NOMO-1 treated with dmso at 0.1 percent for 144 hours (cell line): ENCODE measurements around the gene ZC3H14.
A peak's percentile ranks its signal among the peaks of the same experiment; 100 is the strongest.
"Not testable (repeated sequence)": the region's sequence is repeated elsewhere in the genome, so short reads cannot be mapped to it uniquely, and the experiment has no call there.

ENCODE experiments used
- DNase-seq: peaks from one replicate; lab custom pipeline; 2025; ENCODE audit not compliant: unreplicated experiment; lab: John Stamatoyannopoulos, UW

The ZC3H14 gene

GRCh38 chr14:88562831-88563686, at the start of gene ZC3H14:
Gene ZC3H14, plus strand, starts transcription at chr14:88563037. Its CDS starts 97 bp downstream, at chr14:88563134.
- DNase-seq: peak; percentile 75

DNA sequence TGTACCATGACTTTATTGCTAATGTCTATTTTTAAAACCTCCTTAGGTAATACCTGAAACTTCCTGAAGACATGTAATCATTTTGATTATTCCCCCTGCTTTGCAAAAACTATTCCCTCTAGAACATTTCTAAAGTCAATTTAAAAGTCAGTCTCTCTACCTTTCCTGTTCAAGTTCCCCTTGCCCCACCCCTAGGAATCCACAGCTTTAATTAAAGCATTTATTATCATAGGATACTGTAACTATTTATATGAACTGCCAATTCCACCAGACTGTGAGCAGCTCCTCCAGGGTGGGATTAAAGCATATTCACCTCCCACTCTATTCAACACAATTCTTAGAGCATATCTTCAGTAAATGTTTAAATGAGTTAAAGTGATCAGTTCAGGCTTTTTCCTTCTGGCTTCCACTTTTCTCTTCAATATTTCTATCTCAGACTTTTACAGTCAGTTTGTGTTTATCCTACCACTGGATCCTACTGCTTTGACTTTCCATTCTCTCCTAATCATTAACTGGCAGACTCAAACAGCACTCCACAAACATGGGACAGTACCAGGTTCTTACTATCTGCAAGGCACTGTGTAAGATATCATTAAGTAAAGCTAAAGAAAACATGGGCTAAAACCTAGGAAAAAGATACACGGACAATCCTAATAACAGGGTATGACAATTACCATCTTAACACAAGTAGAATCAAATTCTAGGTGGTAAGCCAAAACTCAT, 47.2 kb upstream of the ZC3H14 start:
- no peak for DNase-seq

- no peak for DNase-seq
Measured at GRCh38 chr14:88516861-88517357, 45.9 kb upstream of the ZC3H14 start.

DNA sequence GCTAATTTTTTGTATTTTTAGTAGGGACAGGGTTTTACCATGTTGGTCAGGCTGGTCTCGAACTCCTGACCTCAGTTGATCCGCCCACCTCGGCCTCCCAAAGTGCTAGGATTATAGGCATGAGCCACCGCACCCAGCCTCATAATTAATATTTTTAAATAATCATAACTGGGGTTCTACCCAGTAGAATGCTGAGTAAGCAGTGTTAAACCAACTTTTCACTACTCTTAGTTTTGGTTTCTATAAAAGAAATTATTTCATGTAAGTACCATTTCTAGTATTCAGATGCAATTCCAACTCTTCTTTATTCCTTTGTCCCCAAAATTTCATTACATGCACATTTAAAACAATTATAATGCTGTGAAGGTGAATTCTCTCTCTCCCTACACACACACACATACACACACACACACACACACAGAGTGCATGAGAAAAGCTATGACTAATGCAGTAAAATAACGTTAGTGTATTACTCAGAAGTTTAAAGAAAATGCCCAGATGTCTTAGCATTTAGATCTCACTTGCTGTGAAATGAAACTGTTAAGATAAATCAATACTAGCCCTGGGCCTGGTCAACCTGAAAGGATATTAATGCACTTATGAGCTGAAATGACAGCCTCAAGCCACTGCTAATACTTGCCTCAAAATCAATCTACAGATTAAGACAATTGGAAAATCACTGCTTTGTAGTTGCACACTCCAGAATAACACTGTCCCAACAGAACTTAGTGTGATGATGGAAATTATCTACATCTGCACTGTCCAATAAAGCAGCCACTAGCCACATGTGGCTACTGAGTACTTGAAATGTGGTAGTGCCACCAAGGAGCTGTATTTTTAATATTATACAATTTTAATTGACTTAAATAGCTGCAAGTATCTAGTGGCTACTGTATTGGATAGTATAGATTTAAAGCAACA, 44.0 kb upstream of the ZC3H14 start:
- no peak for DNase-seq

GRCh38 chr14:88519907-88520306, 42.9 kb upstream of the ZC3H14 start:
- no peak for DNase-seq

GRCh38 chr14:88521818-88522217, 41.0 kb upstream of the ZC3H14 start:
- no peak for DNase-seq

GRCh38 chr14:88522393-88522792, 40.4 kb upstream of the ZC3H14 start:
- no peak for DNase-seq

GRCh38 chr14:88529889-88530288, 32.9 kb upstream of the ZC3H14 start:
- DNase-seq: not testable (repeated sequence)

DNA sequence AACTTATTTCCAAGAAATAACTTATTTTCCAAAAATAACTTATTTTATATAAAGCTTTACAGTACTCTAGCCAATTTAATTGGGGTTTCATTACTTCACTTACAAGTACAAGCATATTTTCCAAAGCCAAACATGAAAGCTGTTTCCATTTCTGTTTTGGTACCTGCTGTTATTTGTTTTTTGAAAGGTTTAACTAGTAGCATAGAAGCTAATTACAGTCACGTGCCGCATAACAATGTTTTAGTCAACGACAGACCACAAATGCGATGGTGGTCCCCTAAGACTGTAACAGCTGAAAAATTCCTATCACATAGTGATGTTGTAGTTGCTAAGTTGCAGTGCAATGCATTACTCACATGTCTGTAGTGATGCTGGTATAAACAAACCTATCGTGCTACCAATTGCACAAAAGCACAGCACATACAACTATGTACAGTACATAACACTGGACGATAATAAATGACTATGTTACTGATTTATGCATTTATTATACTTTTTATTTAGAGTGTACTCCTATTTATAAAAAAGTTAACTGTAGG, 29.7 kb upstream of the ZC3H14 start:
- DNase-seq: no peak

- DNase-seq: no peak
Measured at GRCh38 chr14:88535149-88535548, 27.7 kb upstream of the ZC3H14 start.

- no peak for DNase-seq
Measured at GRCh38 chr14:88535813-88536212, 27.0 kb upstream of the ZC3H14 start.

DNA sequence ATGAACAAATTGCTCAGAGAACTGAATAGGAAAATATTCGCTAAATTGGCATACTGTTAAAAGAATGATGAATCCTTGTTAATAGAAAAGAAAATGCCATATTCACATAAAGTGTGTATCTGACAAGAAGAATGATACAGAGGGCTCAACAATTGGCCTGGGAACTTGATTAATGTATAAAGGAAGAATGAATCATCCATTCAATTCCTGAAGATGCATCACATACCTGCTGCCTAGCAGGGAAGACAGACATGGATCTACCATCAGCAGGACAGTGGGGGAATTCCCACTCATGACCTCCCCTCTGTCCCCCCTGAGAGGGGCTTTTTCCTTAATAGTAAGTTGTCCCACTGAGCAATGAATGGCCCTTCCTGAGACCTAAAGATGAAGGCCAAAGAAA, 21.5 kb upstream of the ZC3H14 start:
- no peak for DNase-seq

DNA sequence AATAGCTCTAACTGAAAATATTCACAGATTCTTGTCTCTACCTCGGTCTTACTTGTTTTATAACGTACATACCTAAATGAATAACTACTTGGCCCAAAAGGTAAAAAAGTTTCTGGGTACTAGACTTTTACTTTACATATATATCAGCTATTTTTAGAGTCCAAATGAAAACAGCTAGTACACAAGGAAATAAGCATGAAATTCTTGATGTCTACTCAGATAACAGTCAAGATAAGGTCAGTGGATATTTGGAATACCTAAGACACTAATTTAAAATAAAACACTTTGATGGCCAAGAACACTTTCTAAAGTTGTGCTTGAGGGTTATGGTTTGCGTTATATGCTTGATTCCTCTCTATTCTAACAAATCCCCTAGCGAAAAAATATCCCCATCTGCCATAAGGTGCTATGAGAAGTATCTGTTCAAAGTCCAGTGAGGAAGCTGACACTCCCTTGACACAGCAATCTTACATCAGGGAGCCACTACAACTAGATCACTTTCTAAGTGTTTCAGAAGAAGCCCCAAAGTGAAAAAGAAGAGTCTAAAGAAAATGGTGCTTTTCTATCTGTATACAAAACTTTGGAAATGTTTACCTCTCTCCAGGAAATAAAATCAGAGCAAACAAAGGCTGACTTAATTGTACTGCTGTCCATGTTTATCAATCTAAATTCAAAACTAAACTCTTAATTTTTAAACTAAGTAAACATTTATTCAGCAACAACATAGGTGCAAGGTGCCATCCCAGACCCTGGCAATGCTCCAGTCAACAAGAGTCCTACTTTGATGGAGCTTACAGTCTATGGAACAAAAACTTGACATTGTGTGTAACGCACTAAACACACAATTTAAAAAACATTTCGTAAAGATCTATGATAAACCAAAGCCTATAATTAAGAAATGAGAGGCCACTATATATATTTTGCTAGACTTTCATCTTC, 19.7 kb upstream of the ZC3H14 start:
- DNase-seq: no peak

DNA sequence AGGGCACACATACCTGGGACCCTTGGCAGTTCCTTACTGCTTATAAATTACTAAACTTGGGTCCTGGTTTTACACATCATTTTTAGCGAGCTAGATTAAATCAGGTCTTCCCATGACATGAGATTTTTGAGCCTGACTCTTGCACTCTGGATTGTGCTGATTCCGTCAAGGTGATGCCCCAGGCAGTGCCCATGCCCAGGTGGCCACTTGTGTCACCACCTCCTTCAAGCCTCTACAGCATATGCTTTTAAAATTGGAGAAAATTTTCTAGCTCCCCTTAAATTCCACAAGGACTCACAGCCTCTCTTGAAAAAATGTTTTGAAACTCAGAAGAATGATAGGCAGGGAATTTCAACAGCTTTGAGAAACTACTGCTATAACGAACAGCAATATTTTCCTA, 17.6 kb upstream of the ZC3H14 start:
- no peak for DNase-seq

- DNase-seq: no peak
Measured at GRCh38 chr14:88546621-88547385, 16.0 kb upstream of the ZC3H14 start.

GRCh38 chr14:88547386-88547780, 15.5 kb upstream of the ZC3H14 start:
- no peak for DNase-seq

DNA sequence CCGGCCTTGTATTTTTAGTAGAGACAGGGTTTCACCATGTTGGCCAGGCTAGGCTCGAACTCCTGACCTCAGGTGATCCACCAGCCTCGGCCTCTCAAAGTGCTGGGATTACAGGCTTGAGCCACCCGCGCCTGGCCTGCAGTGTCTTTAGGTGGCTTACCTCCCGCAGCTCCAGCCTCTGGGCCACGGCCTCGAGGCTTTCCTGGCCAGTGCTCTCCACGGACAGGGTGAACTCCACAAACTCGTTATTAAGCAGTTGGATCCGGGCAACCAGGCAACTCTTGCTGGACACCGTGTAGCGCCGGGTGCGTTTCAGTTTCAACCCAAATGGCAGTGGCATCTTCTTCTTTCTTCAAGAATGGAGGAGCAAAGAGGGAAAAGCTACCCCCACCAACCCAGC, 12.8 kb upstream of the ZC3H14 start:
- DNase-seq: no peak

GRCh38 chr14:88551094-88551870, 11.6 kb upstream of the ZC3H14 start:
- DNase-seq: no peak
